COLO668 (cell line): ENCODE measurements around the gene GRIA3.
A peak's percentile ranks its signal among the peaks of the same experiment; 100 is the strongest.
"Not testable (repeated sequence)": the region's sequence is repeated elsewhere in the genome, so short reads cannot be mapped to it uniquely, and the experiment has no call there.

ENCODE experiments used
- DNase-seq: peaks from one replicate; lab custom pipeline; 2025; ENCODE audit not compliant: unreplicated experiment; lab: John Stamatoyannopoulos, UW

Gene GRIA3

GRCh38 chrX:123449335-123449734 lies 265.3 kb downstream of the GRIA3 start:
- no peak for DNase-seq

DNA sequence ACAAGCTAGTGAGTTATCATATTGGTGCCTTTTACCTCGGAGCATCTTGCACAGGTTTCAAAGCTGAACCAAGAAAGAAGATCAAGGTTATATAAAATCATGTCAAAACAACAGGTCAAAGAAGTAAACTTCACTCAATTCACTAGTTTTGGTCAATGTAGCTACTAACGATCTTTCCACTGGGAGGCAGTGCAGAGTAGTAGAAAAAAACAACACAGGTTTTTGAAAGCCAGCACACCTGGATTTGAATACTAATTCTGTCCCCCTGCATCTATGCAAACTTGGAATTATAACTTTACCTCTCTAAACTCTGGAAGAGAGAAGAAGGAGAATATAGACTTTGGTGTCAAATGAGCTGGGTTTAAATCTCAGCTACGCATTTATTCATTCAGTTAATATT lies 266.1 kb downstream of the GRIA3 start:
- DNase-seq, result peak; percentile 0

- no peak for DNase-seq
Measured at GRCh38 chrX:123454712-123455431, 270.8 kb downstream of the GRIA3 start.

- no peak for DNase-seq
Measured at GRCh38 chrX:123455693-123456092, 271.6 kb downstream of the GRIA3 start.

GRCh38 chrX:123464709-123465108 lies 280.6 kb downstream of the GRIA3 start:
- DNase-seq, result no peak

GRCh38 chrX:123468481-123468880 lies 284.4 kb downstream of the GRIA3 start:
- no peak for DNase-seq

DNA sequence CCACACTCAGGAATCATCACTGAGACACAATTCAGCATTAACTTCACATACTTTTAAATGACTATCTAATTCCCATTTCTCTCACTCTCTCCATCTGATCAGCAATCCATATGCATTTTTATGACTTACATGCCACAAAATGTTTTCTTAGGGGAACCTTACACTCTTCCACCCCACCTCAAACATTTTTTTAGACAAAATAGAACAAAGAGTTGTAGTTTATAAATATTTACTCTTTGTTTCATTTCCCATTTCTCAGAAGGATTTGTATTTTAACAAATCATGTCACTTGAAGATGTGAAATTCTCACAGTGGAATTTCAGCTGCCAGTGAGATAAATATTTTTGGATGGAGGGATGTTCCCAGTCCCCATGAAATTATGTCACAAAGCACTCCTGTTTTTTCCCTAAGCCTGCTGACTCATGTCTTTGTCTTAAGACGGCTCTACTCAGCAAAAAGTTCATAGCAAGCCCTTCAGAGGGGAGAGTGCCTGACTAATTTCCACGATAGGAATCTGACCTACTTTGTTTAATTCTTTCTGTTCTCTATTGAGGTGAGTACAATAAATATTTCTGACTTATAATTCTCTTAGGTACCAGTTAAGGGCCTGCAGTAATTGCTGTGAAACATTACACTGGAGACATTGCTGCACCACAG lies 291.1 kb downstream of the GRIA3 start:
- DNase-seq, result no peak

- no peak for DNase-seq
Measured at GRCh38 chrX:123476611-123477219, 292.6 kb downstream of the GRIA3 start.

DNA sequence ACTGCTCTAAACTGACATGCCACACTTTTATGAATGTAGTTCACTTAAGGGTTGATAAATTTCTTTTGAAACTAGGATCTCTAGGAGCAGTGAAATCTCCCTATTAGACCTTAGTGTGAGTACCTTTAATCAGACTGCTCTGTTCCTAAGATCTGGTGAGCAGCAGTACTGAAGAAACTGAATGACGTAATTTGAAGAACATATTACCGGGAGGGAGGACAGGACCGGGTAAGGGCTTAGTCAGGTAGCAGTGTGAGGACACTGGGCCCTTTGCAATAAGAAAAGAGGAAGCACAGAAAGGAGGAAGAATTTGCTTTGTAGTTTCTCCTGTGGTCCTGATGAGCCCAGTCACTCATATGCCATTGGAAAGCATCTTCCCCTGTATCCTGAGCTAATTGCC lies 293.6 kb downstream of the GRIA3 start:
- no peak for DNase-seq

DNA sequence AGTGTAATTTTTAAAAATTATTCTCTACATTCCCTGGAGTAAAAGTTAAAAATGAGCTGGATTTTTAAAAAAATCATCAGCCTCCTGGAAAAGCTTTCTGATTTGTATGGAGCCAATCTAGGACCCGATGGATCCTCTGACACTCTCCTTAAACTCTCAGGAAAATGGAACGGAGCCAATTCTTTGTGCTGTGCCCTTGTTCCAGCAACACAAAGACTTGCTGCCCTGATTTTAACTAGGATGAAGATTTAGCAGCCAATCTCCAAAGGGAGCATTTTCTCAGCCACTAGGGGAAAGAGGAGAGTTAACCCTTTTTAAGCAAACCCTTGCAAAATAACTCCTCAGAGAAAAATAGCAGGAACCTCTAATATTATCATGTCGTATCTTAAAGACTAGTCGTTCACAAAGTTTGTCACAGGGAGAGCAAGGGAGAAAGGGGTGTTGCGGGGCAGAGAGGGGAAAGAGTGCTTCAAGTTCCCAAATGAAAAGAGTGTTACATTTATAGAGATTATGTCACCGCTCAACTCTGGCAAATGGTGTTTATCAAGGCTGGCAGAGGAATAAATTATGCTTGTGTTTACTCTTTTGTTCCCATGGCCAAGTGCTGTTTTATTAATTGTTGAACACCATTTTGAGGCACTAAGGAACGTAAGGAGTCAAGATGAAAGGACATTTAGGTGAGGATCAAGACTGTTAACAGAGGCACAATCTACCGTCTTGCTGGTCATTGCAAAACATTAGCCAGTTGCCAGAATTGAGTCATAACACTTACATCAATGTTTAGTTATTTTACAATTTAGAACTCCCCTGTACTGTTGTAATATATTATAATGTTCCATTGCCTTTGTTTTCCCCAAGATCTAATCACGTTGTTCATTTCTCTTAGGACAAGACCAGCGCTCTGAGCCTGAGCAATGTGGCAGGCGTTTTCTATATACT lies 298.1 kb downstream of the GRIA3 start:
- DNase-seq, result no peak

DNA sequence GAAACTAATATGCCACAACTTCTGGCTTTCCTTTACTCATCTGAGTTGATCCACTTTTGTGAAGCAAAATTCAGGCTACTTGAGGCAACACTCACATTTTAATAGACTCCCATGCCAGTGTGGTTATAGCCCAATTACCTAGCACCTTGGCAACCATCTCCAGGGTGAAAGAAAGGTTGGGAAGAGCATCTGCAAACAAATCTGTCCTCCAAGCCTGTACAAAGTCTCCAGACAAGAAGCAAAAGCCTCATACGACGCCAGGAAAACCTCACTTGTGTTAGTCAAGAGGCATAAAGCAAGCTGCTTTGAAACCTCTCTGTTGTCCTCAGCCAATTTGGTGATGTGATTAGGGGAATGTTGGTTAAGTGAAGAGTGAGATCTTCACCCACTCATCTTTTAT lies 302.2 kb downstream of the GRIA3 start:
- DNase-seq, result no peak

- no peak for DNase-seq
Measured at GRCh38 chrX:123487236-123487635, 303.2 kb downstream of the GRIA3 start.

DNA sequence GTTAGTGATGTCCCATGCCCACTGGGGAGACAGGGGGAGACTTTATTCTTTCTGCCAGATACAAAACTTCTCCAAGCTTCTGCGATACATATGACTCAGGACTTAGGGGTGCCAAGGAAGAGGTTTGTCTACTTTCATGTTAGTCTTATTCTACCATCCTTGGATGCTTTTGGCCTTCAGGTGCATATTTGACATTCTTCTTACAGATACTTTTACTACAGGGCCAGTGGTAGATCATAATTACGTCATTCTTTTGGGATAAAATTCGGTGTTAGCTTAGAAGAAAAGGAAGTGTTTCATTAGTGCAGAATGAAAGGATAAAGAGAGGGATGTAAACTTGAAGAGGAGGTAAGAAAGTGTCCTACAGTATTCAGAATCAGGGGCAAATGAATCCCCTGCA lies 303.6 kb downstream of the GRIA3 start:
- DNase-seq, result no peak

- DNase-seq, result no peak
Measured at GRCh38 chrX:123489011-123489410, 304.9 kb downstream of the GRIA3 start.

GRCh38 chrX:123493857-123494256 lies 309.8 kb downstream of the GRIA3 start:
- no peak for DNase-seq

- no peak for DNase-seq
Measured at GRCh38 chrX:123499787-123500186, 315.7 kb downstream of the GRIA3 start.

GRCh38 chrX:123504047-123504446 lies 320.0 kb downstream of the GRIA3 start:
- DNase-seq, result no peak

DNA sequence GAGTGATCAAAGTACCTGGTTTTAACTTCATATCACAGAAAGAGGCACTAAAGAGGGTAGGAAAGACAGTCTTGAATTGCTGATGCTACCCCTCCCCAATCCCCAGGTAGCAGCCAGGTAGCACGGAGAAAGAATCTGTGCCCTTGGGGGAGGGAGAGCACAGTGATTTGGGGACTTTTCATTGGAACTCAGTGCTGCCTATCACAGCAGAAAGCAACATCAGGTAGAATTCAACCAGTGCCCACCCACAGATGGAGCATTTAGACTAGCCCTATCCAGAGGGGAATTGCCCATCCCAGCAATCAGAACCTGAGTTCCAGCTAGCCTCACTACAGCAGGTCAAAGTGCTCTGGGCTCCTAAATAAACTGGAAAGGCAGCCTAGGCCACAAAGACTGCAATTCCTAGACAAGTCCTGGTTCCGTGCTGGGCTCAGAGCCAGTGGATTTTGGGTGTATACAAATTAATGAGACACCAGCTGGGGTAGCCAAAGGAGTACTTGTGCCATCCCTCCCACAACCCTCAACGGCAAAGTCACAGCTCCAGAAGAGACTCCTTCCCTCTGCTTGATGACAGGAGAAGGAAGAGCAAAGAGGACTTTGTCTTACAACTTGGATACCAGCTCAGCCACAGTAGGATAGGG lies 320.7 kb downstream of the GRIA3 start:
- no peak for DNase-seq

- no peak for DNase-seq
Measured at GRCh38 chrX:123513585-123514278, 329.7 kb downstream of the GRIA3 start.

DNA sequence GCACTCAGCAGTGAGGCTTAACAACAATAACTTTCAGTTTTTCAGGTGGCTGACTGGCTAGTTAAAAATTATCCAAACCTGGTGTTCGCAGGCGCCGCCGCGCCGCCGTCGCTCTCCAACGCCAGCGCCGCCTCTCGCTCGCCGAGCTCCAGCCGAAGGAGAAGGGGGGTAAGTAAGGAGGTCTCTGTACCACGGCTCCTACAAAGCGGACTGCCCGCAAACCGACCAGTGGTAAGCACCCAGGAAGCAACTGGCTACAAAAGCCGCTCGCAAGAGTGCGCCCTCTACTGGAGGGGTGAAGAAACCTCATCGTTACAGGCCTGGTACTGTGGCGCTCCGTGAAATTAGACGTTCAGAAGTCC lies 330.2 kb downstream of the GRIA3 start:
- DNase-seq, result not testable (repeated sequence)
